Measurements from ENCODE around the gene VAMP7.
"Not testable (repeated sequence)": the region's sequence is repeated elsewhere in the genome, so short reads cannot be mapped to it uniquely, and the experiment has no call there.

VAMP7 gene, protein sequence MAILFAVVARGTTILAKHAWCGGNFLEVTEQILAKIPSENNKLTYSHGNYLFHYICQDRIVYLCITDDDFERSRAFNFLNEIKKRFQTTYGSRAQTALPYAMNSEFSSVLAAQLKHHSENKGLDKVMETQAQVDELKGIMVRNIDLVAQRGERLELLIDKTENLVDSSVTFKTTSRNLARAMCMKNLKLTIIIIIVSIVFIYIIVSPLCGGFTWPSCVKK

DNA sequence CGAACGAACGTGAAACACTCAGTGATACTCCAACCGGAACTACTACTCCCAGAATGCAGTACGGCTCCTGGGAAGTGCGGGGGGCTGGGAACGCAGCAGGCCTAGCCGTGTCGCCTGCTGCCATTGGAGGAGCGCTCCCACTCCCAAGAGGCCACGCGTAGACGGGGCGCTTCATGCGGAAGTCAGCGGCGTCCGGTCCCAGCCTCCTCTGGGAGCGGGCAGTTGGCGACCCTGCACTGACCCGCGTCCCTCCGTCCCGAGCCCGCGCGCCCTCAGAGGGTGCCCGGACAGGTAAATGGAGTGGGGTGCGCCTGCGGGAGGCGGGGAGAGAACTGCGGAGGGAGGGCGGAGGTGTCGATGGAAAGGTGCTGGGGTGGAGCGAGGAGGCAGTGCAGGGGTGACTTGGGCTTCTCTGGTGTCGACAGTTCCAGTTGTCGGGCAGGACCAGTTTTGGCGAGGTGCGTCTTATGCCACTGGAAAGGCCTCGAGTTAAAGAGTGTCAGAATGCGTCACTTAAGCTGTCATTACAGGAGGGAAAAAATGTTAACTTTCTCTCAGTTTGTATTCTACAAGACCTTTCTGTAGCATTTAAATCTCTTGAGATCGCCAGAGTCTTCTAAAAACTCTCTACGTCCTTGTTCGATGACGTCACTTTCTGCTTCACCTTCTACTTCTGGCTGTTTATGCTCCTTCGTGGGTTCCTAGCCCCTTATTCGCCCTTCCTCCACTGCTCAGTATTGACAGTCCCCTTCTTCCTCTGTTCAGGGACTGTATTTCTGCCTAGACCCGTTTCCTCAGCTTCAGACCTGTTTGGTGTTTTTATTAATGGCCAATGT lies at the start of gene VAMP7:
VAMP7 (plus strand) TSS at position 188 of the 836 bp plus-strand sequence. CDS start 8,122 bp downstream, outside the sequence.
- in situ Hi-C loops (cut with MboI; ENCODE audit: low sequenced_read_pairs): no loop called here

- in situ Hi-C loops (cut with MboI; ENCODE audit: low sequenced_read_pairs): no loop called here
Measured at GRCh38 chrX:155841232-155841631, 39.9 kb upstream of the VAMP7 start.

DNA sequence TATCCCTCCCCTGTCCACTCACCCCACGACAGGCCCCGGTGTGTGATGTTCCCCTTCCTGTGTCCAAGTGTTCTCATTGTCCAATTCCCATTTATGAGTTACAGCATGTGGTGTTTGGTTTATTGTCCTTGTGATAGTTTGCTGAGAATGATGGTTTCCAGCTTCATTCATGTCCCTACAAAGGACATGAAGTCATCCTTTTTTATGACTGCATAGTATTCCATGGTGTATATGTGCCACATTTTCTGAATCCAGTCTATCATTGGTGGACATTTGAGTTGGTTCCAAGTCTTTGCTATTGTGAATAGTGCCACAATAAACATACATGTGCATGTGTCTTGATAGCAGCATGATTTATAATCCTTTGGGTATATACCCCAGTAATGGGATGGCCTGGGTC lies 29.4 kb upstream of the VAMP7 start:
- in situ Hi-C loops (cut with MboI; ENCODE audit: low sequenced_read_pairs): not testable (repeated sequence)

DNA sequence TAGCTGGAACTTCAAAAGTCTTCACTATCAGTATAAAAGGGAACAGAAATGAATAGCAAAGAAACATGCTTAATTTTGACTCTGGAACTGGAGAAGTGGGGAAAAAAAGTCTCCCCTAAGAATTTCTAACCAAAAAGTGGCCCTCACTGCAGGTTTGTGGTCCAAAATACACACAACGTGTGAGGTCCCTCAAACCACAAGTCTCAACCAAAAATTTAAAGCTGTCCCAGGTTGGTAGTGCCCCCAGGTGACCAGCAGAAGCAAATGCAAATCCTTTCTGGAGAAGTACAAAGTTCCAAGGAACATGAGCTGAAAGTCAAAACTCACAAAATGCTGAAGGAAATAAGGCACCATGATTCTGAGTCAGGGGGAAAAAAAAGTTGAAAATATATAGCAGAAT lies 23.6 kb upstream of the VAMP7 start:
- in situ Hi-C loops (cut with MboI; ENCODE audit: low sequenced_read_pairs): no loop called here

DNA sequence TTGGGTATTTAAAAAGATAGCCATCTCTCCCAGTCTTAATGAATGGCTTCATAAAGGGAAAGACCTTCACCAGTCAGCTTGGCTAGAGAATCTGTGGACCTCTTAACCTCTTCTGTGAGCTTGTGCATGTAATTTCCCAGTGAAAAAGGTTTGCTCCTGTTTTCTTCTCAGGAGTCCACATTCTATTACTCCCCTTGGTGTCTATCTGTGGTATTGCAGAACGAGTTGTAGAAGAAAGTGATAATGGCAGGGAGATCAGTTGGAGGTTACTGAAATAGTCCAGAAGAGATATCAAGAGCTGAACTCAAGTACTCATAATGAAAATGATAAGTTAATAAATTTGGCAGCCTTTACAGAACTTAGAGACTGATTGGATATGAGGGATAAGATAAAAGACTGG lies 16.5 kb upstream of the VAMP7 start:
- in situ Hi-C loops (cut with MboI; ENCODE audit: low sequenced_read_pairs): no loop called here

GRCh38 chrX:155865193-155865592 lies 16.0 kb upstream of the VAMP7 start:
- in situ Hi-C loops (cut with MboI; ENCODE audit: low sequenced_read_pairs): no loop called here

- in situ Hi-C loops (cut with MboI; ENCODE audit: low sequenced_read_pairs): no loop called here
Measured at GRCh38 chrX:155867821-155868220, 13.3 kb upstream of the VAMP7 start.

DNA sequence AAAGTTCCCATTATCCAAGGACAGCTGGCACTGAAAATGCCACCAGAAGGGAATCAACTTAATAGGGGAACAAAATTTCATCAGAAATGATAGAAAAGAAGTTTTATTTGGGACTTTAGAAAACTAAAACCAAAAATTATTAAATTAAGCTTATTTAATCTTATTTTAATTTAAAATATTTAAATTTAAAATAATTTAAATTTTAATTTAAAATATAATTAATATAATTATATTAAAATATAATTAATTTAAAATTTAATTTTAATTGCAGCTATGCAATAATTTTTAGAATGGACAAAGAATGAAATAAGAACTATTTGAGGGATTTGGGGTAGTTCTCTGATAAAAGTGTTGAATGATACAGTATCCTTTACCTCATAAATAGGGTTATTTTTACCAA lies 10.2 kb upstream of the VAMP7 start:
- in situ Hi-C loops (cut with MboI; ENCODE audit: low sequenced_read_pairs): no loop called here

DNA sequence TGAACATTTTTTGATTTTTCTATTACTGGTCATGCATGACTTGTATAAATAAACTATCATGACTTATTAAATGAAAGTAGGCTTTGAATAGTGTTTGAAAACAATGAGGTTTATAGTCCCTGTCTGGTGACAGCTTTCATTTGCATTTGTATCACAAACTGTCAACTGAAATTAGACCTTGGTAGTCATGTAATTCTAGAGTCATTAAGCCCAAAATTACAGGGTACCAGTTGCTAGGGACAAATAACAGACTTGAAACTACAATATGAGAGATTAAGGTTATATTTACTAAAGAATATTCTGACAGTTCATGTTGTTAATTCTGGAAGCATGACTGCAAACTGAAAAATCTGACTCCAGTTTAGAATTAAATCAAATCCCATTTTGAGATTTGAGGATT lies 9.2 kb upstream of the VAMP7 start:
- in situ Hi-C loops (cut with MboI; ENCODE audit: low sequenced_read_pairs): no loop called here

DNA sequence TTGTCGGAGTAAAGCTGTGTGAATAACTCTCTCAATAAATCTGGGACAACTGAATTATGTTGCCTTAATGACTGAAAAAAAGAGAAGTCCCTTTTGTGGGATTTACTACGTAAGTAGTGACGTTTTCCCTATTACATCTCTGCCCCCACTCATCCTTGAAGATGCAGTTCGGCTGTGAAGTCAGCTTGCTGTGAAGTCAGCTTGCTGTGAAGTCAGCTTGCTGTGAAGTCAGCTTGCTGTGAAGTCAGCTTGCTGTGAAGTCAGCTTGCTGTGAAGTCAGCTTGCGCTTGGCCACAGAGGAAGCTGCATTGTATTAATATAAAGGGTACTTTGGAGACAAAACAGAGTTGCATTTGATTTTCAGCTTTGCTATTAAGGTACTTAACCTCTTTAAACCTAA lies 8.0 kb upstream of the VAMP7 start:
- in situ Hi-C loops (cut with MboI; ENCODE audit: low sequenced_read_pairs): no loop called here

DNA sequence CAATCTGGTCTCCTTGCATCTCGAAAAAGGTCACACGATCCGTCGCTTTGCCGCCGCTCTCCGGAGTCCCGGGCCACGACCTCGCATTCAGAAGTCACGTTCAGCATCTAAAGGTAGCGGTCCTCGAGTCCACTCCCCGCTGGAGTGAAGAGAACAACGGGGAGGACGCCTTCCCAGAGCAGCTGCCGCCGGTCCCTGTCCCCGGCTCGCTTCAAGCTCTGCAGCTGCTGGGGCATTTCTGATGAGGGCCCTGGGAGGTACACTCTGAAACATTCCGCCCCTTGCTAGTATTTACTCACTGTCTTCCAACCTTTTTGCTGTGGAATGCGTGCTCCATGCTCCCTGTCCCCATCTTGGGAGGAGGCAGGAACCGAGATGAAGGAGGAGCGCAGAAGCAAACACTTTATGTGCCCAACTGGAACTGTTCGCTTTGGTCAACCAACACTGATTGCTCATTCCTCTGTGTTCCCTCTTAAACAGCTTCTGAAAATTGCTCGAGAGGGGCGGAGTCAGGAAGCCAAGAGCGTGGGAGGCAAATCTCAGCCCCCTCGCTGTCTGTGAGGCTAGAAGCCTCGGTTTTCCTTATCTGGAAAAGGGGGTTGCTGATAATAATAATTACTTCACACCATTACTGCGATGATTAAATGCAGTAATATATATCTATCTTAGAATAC lies 6.4 kb upstream of the VAMP7 start:
- in situ Hi-C loops (cut with MboI; ENCODE audit: low sequenced_read_pairs): no loop called here

GRCh38 chrX:155876704-155877103 lies 4.4 kb upstream of the VAMP7 start:
- in situ Hi-C loops (cut with MboI; ENCODE audit: low sequenced_read_pairs): no loop called here

DNA sequence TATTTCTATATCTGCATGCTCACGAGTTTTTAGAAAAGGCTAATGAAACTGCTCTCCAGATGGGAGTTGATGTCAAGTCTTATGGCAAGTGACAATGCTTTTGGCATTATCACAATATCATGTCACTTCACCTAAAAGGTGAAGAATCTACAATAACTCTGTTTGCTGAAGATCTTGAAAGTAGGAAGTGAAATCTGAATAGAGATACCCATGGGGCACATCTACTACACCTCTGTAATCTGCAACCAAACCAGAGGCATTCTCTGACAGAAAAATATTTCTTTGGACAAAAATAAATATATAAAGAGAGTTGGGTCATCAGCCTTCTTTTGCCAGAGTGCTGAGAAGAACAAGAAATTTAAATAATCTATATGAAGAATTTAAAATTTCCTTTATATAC lies 3.9 kb upstream of the VAMP7 start:
- in situ Hi-C loops (cut with MboI; ENCODE audit: low sequenced_read_pairs): no loop called here

GRCh38 chrX:155880586-155881157 lies 473 bp upstream of the VAMP7 start:
- in situ Hi-C loops (cut with MboI; ENCODE audit: low sequenced_read_pairs): no loop called here

DNA sequence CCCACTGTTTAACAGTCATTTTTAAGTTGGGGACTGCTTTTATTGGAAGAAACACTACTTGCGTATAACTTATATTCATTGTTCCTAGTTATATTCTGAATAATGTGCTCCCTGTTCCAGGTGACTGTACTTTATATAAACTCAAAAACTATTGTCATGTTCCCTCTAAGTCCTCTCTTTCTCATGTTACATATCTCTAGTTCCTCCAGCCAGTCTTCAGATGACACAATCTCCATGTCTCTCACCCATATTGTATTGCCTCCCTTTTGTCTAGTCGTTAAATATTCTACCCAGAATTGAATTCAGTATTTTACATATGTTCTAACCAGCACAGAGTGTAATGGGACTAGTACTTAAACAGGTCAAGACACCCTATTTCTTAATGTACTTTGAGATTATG lies 5.3 kb downstream of the VAMP7 start:
- in situ Hi-C loops (cut with MboI; ENCODE audit: low sequenced_read_pairs): no loop called here

GRCh38 chrX:155888139-155888538 lies 7.0 kb downstream of the VAMP7 start:
- in situ Hi-C loops (cut with MboI; ENCODE audit: low sequenced_read_pairs): no loop called here

DNA sequence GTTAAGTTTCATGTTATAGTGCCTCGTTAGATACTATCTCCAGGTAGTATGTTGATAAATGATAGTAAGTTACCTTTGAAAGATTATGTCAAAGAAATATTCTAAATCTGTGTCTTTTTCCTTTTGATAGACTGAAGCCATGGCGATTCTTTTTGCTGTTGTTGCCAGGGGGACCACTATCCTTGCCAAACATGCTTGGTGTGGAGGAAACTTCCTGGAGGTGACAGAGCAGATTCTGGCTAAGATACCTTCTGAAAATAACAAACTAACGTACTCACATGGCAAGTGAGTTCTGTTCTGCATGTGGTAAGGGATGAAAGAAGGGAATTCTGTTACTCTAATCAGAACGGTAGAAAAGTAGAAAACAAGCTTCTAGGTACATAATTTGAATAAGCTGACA lies 8.2 kb downstream of the VAMP7 start:
- in situ Hi-C loops (cut with MboI; ENCODE audit: low sequenced_read_pairs): no loop called here

DNA sequence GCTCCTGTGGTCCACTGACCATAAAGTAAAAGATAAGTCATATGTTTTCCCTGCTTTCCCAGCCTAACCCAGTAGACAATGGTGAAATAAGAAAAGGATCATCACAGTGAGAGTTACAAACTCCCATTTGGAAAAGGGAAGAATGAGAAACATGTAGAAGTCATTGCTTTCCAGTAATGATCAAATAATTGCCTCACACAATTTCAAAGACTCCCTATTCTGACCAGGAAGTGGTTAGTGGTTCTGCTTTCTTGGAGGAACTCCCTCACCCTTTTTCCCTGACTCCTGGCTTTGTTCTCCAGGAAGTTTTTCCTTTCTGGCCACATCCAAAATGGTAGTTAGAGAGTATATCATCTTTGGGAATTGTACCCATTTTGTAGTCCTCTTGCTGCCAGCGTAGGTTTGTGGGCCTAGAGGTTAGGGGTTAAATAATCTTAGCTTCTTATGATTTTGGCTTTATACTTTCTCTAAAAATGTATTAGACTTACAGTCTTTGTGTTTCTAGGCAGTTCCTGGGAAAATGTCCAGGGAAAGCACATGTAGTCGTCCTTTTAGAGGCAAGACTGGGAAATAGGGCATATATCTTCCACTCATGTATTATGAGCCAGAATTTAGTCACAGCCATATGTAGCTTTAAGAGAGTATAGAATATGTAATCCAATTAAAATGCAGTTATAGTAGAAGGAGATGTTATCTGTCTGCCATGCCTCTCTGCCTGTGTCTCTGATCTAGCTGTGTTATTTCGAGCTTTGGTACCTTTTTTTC lies 10.5 kb downstream of the VAMP7 start:
- in situ Hi-C loops (cut with MboI; ENCODE audit: low sequenced_read_pairs): no loop called here

DNA sequence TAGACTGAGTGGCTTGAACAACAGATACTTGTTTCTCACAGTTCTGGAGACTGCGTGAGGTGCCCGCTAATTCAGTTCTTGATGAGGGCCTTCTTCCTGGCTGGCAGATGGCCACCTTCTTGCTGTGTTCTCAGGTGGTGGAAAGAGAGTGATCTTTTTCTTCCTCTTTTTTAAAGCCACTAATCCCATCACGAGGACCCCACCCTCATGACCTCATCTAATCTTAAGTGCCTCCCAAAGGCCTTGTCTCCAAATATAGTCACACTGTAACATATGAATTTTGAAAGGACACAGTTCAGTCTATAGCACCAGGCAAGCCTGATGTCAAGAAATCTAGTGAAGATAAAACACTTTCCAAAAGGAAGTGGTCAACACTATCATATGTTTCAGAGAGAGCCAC lies 12.4 kb downstream of the VAMP7 start:
- in situ Hi-C loops (cut with MboI; ENCODE audit: low sequenced_read_pairs): no loop called here

- in situ Hi-C loops (cut with MboI; ENCODE audit: low sequenced_read_pairs): no loop called here
Measured at GRCh38 chrX:155896512-155896911, 15.4 kb downstream of the VAMP7 start.

DNA sequence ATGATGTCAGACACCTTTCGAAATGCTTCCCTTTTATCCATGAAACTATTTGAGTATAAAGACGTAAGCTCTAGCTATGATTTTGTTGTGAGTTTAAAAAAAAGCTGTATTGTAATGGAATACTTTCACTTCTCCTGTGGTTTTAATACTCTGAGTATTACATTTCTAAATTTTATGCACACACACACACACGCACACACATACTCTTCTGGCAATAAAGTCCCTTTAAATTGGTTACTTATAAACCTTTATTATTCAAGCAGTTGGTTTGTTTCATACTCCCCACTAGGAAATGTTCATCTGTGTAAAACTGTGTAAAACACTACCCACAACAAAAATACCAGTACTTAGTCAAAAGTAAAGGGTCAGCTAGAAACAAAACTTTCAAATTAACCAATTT lies 18.2 kb downstream of the VAMP7 start:
- in situ Hi-C loops (cut with MboI; ENCODE audit: low sequenced_read_pairs): no loop called here

Measured in HL-60/S4 (cell line).